ENCODE data around the gene FGL2. TPM values are rescaled to one million over a fixed set of nuclear protein-coding genes. Genes with fewer than 3 reads are reported as not detected.
"Not testable (repeated sequence)": the region's sequence is repeated elsewhere in the genome, so short reads cannot be mapped to it uniquely, and the experiment has no call there.

The FGL2 gene
- total RNA-seq, 1 donor from 2014 or later: 0.30 TPM

DNA sequence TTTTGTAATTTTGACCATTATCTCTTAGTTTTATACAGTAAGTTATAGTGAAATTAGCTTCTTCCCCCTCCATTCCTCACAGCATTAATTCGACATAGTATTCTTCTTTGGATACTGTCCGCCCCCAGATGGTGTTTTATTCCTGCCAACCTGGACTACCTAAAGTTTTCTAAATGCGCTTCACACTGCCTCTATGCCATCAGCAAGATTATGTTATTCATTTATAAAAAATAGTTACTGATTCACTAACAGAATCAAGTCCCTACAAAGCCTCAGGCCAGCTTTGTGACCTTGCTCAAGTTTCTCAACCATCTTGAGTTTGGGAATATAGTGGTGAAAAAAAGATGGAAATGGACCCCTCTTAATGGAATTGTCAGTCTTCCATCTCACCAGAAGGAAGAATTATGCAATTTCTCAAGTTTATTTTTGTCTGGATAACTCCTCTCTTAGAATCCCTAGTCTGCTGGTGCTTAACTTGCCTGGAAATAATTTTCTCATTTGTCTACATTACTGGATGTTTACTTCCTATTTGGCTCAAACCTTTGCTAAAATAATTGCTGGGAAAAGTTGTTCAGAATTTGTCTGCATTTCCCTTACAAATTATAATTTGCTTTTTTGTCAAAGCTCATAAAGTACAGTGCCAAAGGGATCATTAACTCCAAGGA lies 16.7 kb upstream of the FGL2 start:
- peak; percentile 90 for DNase-seq (ENCODE audit: low read depth)

GRCh38 chr7:77209479-77210139 lies 10.0 kb upstream of the FGL2 start:
- DNase-seq (ENCODE audit: low read depth): no peak

DNA sequence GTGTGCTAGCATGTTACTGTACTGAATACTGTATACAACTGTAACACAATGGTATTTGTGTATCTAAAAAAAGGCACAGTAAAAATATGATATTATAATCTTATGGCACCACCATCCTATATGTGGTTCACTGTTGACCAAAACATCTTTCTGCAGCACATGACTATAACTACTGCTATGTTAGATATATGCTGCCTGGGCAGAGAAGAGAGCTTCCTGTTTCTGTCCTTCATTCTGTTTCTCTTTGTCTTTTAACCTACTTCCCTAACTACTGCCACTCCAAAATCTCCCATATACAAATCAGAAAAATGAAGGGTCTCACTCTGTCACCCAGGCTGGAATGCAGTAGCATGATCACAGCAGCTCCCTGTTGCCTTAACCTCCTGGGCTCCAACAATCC lies 8.8 kb upstream of the FGL2 start:
- no peak for DNase-seq (ENCODE audit: low read depth)

GRCh38 chr7:77205706-77206105 lies 6.1 kb upstream of the FGL2 start:
- peak; percentile 8 for DNase-seq (ENCODE audit: low read depth)

GRCh38 chr7:77202481-77202976 lies 2.9 kb upstream of the FGL2 start:
- no peak for DNase-seq (ENCODE audit: low read depth)

DNA sequence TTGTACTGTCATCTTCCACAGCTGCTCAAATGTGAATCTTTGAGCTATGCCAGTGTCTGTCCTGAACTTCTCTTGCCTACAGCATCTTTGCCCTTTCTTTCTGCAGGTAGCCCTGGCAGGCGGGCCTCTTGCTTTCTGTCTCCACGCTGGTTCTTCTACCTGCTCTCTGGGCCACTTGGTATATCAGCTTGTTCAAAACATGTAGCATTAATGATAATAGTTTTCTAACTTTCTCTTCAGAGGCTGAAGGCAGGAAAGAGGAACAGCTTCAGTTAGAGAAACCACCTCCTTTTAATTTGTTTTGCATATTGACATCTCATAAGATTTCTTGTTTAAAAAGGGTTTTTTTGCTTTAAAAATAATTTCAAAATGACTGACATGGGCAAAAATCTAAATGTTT lies 923 bp upstream of the FGL2 start:
- no peak for DNase-seq (ENCODE audit: low read depth)

DNA sequence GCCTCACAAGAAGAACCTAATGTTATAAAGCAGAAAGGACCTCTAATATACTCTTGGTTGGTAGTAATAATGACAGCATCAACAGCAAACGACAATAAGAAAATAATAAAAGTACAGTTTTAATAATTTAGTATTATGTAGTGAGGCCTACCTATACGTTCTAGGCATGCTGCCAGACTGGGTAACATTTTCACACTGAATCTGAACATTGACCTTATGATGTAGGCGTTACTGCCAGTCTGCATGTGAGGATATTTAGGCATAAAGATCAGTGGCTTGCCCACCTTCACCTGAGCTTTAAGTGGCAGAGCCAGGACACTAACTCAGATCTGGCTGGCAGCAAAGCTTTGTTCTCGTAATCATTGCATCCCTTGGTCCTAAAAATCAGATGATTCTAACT lies 2.5 kb downstream of the FGL2 start:
- DNase-seq (ENCODE audit: low read depth): no peak

GRCh38 chr7:77188731-77189437 lies 10.7 kb downstream of the FGL2 start:
- no peak for DNase-seq (ENCODE audit: low read depth)

GRCh38 chr7:77185866-77186265 lies 13.8 kb downstream of the FGL2 start:
- DNase-seq (ENCODE audit: low read depth): no peak

GRCh38 chr7:77184990-77185389 lies 14.6 kb downstream of the FGL2 start:
- DNase-seq (ENCODE audit: low read depth): no peak

- no peak for DNase-seq (ENCODE audit: low read depth)
Measured at GRCh38 chr7:77184463-77184862, 15.2 kb downstream of the FGL2 start.

- DNase-seq (ENCODE audit: low read depth): no peak
Measured at GRCh38 chr7:77182261-77182660, 17.4 kb downstream of the FGL2 start.

GRCh38 chr7:77181734-77182133 lies 17.9 kb downstream of the FGL2 start:
- no peak for DNase-seq (ENCODE audit: low read depth)

DNA sequence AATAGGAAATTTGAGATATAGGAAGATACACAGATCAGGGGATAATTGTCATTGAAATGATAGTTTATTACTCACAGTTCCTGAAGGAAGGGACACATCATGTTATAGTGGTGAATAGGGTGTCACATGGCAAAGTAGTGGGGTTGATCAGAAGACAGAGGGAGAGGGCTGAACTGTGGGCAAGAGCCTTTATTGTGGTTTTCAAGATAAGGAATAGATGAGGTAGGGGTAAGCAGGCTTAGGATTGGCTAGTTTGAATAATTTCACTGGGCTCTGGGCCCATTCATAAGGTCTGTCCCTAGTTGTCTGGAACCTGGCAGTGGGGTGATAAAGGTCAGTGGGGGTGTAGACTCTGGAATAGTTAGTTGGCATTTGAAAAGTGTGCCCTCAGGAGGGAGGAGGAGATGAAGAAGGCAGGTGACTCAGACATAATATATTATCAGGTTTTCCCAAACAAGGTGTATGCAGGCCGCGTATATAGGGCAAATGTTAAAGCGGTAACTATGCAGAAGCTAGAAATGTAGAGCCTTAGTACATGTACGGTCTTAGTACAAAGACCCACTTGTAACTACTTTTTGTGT lies 18.5 kb downstream of the FGL2 start:
- DNase-seq (ENCODE audit: low read depth): no peak

- not testable (repeated sequence) for DNase-seq (ENCODE audit: low read depth)
Measured at GRCh38 chr7:77178024-77178423, 21.6 kb downstream of the FGL2 start.

DNA sequence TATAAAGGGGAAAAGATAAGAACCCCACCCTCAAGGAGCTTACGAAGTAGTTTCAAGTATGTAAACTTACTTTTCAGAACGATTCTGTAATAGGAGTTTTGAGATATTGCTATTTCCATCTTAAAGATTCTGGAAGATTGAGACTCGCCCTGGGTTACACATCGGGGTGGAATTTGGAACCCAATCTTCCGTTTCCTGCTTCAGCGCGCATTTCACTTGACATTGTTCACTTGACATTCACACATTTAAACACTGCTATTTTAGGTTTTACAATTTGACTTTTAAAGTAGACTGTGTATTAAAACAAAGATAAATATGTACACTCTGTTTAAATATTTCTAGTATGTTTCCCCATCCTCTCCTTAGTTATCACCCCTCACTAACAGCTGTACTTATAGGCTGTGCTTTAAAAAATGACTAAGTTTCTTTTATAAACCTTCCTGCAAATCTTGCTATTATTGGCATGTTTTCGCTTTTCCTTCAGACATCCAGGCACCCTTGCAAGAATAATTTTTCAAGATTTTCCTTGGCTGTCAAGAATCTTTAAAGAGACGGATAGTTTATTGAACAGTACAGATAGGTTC lies 22.2 kb downstream of the FGL2 start:
- not testable (repeated sequence) for DNase-seq (ENCODE audit: low read depth)

GRCh38 chr7:77175274-77175800 lies 24.3 kb downstream of the FGL2 start:
- not testable (repeated sequence) for DNase-seq (ENCODE audit: low read depth)

- DNase-seq (ENCODE audit: low read depth): not testable (repeated sequence)
Measured at GRCh38 chr7:77174418-77174817, 25.2 kb downstream of the FGL2 start.

DNA sequence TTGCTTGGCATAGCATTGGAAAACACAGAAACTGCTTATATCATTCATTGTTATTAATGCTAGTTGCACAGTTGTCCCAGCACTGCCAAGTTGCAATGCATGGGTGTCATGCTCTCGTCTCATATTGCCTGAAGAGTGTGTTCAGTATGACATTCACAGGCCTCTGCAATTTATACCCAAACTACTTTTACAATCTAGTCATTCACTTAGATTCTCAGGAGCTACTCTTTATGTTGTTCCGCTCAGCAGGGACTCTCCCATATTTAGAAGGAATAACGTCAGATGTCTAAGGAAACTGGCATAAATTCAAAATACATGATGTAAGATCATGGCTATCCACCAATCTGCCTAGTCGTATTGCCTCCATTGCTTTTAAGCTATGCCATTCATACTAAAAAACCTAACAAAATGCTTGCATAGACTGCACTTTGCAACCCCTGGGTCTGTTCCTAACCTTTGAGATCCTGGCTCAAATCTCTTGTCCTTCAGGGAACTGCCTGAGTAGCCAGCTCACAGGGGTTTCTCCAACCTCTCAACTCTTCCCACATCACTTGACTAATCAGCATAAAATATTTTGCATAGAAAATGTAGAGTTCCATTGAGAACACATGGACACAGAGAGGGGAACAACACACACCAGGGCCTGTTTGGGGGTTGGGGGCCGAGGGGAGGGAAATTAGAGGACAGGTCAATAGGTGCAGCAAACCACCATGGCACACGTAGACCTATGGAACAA lies 27.0 kb downstream of the FGL2 start:
- not testable (repeated sequence) for DNase-seq (ENCODE audit: low read depth)

- DNase-seq (ENCODE audit: low read depth): not testable (repeated sequence)
Measured at GRCh38 chr7:77171073-77171472, 28.5 kb downstream of the FGL2 start.

DNA sequence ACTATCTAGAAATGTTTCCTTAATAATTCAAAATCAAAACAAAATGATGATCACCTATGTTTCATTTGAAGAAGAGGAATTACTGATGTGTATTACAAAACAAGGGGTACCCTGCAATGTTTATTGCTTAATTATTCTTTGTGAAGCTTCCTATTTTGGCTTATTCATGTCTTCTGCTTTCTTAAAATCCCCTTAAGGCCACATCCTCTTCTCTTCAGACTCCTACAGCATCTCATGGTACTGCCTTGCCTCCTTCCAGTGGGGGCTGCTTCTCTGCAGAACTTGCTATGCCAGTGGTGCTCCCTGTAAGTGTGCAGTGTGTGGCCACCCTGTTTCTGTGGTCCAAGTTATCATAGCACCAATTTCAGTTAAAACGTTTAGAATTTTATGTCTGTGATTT lies 42.2 kb downstream of the FGL2 start:
- DNase-seq (ENCODE audit: low read depth): peak; percentile 15

Data from renal cortical epithelial cell (primary cell).